Measurements from ENCODE around the gene SRGAP3.

SRGAP3 gene

DNA sequence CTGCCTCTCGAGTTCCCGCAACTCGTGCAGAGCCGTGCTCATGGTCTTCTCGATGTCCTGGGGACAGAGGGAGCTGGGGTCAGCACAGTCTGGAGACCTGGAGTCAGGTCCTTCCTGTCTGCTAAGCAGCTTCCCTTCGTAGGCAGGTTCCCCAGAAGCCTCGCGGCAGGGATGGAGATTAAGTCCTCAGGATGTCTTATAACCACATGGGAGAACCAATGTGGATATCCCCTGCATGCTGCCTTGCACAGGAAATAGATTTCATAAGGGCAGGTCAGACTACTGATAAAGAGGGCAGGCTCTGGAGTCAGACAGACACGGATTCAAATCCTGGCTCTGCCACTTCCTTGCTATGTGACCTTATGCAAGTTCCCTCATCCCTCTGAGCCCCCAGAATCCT lies 263.6 kb downstream of the SRGAP3 start:
- no peak overlapping the region for H3K4me3 ChIP-seq (ENCODE audit: low read depth, low read length)
- no peak for DNase-seq (ENCODE audit: low read depth)

DNA sequence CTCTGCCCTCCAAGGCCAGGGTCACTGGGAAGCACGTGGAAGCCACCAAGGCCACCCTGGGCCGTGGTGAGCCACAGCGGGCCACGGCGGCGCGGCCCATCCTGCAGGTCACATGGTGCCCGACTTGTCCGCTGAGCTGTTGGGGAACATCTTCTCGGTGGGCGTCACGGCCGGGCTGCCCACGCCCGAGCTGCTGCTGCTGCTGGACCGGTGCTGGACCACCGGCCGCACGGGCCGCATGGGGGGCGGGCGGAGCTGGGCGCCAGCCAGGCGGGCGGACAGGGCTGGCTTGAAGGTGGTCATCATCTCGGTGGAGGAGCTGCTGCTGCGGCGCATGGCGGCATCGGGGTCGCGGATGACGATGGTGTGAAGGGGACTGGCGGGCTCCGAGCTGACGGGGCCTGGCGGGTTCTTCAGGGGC lies 264.0 kb downstream of the SRGAP3 start:
- TF ChIP-seq, protein P1, sequence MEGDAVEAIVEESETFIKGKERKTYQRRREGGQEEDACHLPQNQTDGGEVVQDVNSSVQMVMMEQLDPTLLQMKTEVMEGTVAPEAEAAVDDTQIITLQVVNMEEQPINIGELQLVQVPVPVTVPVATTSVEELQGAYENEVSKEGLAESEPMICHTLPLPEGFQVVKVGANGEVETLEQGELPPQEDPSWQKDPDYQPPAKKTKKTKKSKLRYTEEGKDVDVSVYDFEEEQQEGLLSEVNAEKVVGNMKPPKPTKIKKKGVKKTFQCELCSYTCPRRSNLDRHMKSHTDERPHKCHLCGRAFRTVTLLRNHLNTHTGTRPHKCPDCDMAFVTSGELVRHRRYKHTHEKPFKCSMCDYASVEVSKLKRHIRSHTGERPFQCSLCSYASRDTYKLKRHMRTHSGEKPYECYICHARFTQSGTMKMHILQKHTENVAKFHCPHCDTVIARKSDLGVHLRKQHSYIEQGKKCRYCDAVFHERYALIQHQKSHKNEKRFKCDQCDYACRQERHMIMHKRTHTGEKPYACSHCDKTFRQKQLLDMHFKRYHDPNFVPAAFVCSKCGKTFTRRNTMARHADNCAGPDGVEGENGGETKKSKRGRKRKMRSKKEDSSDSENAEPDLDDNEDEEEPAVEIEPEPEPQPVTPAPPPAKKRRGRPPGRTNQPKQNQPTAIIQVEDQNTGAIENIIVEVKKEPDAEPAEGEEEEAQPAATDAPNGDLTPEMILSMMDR (IDR thresholded peaks at IDR 0.05; ENCODE audit: insufficient read depth, low read depth, low read length, missing control alignments), result no peak
- no peak overlapping the region for H3K4me3 ChIP-seq (ENCODE audit: low read depth, low read length)
- no peak for DNase-seq (ENCODE audit: low read depth)

More for the DNA sequence above, 263.6 kb downstream of the SRGAP3 start:
- TF ChIP-seq, protein P1 (IDR thresholded peaks at IDR 0.05; ENCODE audit: insufficient read depth, low read depth, low read length, missing control alignments), result no peak

DNA sequence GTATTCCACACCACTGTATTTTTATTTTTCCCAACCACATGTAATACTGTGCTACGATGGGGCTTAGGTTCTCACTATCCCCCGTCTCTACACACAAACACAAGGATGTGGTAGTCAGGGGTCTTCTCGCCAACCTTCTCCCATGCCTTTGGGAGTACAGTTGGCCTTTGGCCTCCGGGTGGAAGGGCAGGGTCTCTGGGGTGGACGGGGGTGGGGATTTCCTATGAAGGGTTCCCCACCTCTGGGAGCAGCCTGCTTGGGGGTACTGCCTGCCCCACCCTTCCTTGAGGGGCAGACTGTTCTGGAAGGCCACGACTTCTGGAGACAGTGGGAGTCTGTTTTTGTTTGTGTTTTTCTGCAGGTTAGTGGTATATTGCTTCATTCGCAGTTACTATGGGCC lies 264.9 kb downstream of the SRGAP3 start:
- TF ChIP-seq, protein P1 (IDR thresholded peaks at IDR 0.05; ENCODE audit: insufficient read depth, low read depth, low read length, missing control alignments), result no peak
- DNase-seq (ENCODE audit: low read depth), result no peak

DNA sequence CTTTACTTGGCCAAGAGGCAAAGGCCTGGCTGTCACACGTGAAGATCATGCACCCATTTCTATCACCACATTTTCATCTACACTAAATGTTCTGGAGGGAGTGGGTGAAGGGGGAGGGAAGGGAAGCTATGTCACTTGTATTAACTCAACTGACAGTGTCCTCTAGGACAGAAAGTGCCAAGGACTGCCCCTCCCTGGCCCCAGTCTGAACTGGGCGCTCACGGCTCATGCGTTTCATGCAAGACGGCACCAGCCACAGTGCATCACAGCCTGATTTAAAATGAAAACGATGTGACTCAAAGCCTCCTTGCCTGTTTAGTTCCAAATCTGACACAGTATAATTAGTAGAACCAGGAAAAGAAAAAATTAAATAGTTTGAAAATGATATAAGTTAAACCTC lies 265.4 kb downstream of the SRGAP3 start:
- DNase-seq (ENCODE audit: low read depth), result no peak
- TF ChIP-seq, protein P1 (IDR thresholded peaks at IDR 0.05; ENCODE audit: insufficient read depth, low read depth, low read length, missing control alignments), result no peak
- no peak overlapping the region for H3K4me3 ChIP-seq (ENCODE audit: low read depth, low read length)

More for the DNA sequence above, 264.9 kb downstream of the SRGAP3 start:
- no peak overlapping the region for H3K4me3 ChIP-seq (ENCODE audit: low read depth, low read length)

DNA sequence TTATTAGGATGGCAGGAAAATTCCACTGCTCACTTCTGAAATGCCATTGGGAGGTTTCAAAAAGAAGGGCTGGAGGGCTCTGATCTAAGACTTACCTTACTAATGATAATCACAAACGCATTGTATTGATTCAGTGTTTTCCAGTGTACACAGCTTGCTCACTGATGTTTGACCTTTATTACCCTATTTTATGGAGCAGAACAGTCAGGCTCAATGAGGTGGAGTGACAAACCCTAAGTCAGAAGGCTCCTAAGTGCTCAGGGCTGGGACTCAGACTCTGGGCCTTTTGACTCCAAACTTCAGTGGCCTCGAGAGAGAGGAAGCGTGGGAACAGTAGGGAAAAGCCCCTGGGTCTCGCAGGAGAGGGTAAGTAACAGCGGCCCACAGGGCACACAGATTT lies 265.9 kb downstream of the SRGAP3 start:
- TF ChIP-seq, protein P1 (IDR thresholded peaks at IDR 0.05; ENCODE audit: insufficient read depth, low read depth, low read length, missing control alignments), result no peak
- no peak for DNase-seq (ENCODE audit: low read depth)
- H3K4me3 ChIP-seq (ENCODE audit: low read depth, low read length), result no peak overlapping the region

DNA sequence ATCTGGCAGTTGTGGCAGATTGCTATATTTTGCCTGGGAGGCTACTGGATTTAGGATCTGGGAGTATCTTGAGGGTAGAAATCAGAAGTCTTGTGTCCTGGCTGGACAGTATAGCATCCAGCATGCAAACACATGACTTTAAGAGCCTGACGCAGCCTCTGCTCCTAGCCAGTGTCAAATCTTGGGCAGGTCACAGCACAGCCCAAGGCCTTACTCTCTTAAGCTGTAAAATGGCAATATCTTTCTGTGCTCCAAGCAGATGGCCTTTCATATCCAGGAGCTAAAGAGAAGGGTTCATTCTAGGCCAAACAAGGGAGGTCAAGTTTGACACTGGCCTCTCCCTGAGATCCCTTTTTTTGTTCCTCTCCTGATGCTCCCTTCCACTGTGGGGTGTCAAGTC lies 266.4 kb downstream of the SRGAP3 start:
- DNase-seq (ENCODE audit: low read depth), result no peak
- TF ChIP-seq, protein P1 (IDR thresholded peaks at IDR 0.05; ENCODE audit: insufficient read depth, low read depth, low read length, missing control alignments), result no peak
- H3K4me3 ChIP-seq (ENCODE audit: low read depth, low read length), result no peak overlapping the region

DNA sequence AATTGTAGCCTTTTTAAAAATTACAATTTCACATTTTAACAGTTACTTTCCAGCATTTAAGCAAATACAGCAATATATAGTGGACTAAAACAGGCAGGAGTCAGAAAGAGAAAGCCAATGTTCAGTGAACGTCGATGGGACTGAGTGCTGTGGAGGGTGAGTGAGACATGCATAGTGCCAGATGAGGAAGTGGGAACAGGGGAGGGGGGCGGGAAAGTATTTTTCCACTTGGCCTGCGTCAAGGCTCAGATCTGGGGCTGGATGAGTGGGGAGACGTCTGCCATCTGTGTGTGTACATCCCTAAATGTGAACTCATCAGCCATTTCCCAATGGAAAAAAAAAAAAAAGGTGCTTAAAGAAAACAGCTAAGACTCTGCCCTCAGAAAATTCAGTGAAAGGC lies 266.9 kb downstream of the SRGAP3 start:
- TF ChIP-seq, protein P1 (IDR thresholded peaks at IDR 0.05; ENCODE audit: insufficient read depth, low read depth, low read length, missing control alignments), result no peak
- no peak overlapping the region for H3K4me3 ChIP-seq (ENCODE audit: low read depth, low read length)
- no peak for DNase-seq (ENCODE audit: low read depth)
